T-helper 2 cell treated with Interferon-gamma antibody and Interleukin-4, amounts not matched to agents 100 ng/mL and 5 ng/mL, for 36 hours (primary cell): Measurements from ENCODE around the gene PRIM1. TPM values are rescaled to one million over a fixed set of nuclear protein-coding genes. Genes with fewer than 3 reads are reported as not detected.
"Not testable (repeated sequence)": the region's sequence is repeated elsewhere in the genome, so short reads cannot be mapped to it uniquely, and the experiment has no call there.

Experiments used
- intact Hi-C: fragments of 100-400 bp; cut with micrococcal nuclease; formaldehyde crosslinking; loops from one replicate; pipeline ENCODE4 v1.15.1; 2023
- total RNA-seq: library from RNA; stranded (reverse); gene quantifications from 2 replicates; pipeline ENCODE4 v1.2.3, GENCODE V29; 2022

The PRIM1 gene
- 49.7 and 54.7 TPM in 2 replicates for total RNA-seq

GRCh38 chr12:56751712-56752598 lies at the start of gene PRIM1:
TSS of gene PRIM1 (minus strand) at chr12:56752323. CDS start at chr12:56752298, 25 bp downstream.
- intact Hi-C loops = loop anchor here (1.0 to 5.0 kb wide), 6 partner anchors 27 to 375 kb away; partner anchors contain the start of genes LRP1, NACA and PTGES3

GRCh38 chr12:56800221-56800620 lies 48.1 kb upstream of the PRIM1 start:
- intact Hi-C loops = no loop called here

GRCh38 chr12:56799345-56799744 lies 47.2 kb upstream of the PRIM1 start:
- intact Hi-C loops = not testable (repeated sequence)

GRCh38 chr12:56795791-56796190 lies 43.7 kb upstream of the PRIM1 start:
- intact Hi-C loops = not testable (repeated sequence)

- intact Hi-C loops = not testable (repeated sequence)
Observed at GRCh38 chr12:56795046-56795562, 43.0 kb upstream of the PRIM1 start.

- intact Hi-C loops = not testable (repeated sequence)
Observed at GRCh38 chr12:56793124-56793523, 41.0 kb upstream of the PRIM1 start.

GRCh38 chr12:56792678-56793077 lies 40.6 kb upstream of the PRIM1 start:
- intact Hi-C loops = no loop called here

GRCh38 chr12:56789429-56789828 lies 37.3 kb upstream of the PRIM1 start:
- intact Hi-C loops = not testable (repeated sequence)

GRCh38 chr12:56787498-56787897 lies 35.4 kb upstream of the PRIM1 start:
- intact Hi-C loops = no loop called here

- intact Hi-C loops = no loop called here
Observed at GRCh38 chr12:56785874-56786273, 33.8 kb upstream of the PRIM1 start.

- intact Hi-C loops = no loop called here
Observed at GRCh38 chr12:56785141-56785865, 33.2 kb upstream of the PRIM1 start.

- intact Hi-C loops = no loop called here
Observed at GRCh38 chr12:56781726-56782125, 29.6 kb upstream of the PRIM1 start.

GRCh38 chr12:56778756-56779155 lies 26.6 kb upstream of the PRIM1 start:
- intact Hi-C loops = no loop called here

GRCh38 chr12:56776654-56777053 lies 24.5 kb upstream of the PRIM1 start:
- intact Hi-C loops = no loop called here

- intact Hi-C loops = no loop called here
Observed at GRCh38 chr12:56775638-56776037, 23.5 kb upstream of the PRIM1 start.

- intact Hi-C loops = no loop called here
Observed at GRCh38 chr12:56773113-56773512, 21.0 kb upstream of the PRIM1 start.

- intact Hi-C loops = no loop called here
Observed at GRCh38 chr12:56772625-56773024, 20.5 kb upstream of the PRIM1 start.

- intact Hi-C loops = no loop called here
Observed at GRCh38 chr12:56769868-56770267, 17.7 kb upstream of the PRIM1 start.

- intact Hi-C loops = no loop called here
Observed at GRCh38 chr12:56768424-56768823, 16.3 kb upstream of the PRIM1 start.

GRCh38 chr12:56766535-56766934 lies 14.4 kb upstream of the PRIM1 start:
- intact Hi-C loops = no loop called here

- intact Hi-C loops = no loop called here
Observed at GRCh38 chr12:56763753-56764657, 11.9 kb upstream of the PRIM1 start.
